Measurements from ENCODE around the gene TNFSF15.

Gene TNFSF15

GRCh38 chr9:114790521-114790920 is 15.3 kb downstream of the TNFSF15 start:
- no peak for ATAC-seq
- TF ChIP-seq ESRRG (CRISPR knock-in tag; IDR thresholded peaks at IDR 0.05): no peak
- TF ChIP-seq OSR1 (CRISPR knock-in tag; IDR thresholded peaks at IDR 0.05): no peak
- TF ChIP-seq ISL1 (CRISPR knock-in tag; IDR thresholded peaks at IDR 0.05): no peak
- no peak for TF ChIP-seq SNAI2 (CRISPR knock-in tag; IDR thresholded peaks at IDR 0.05)
- TF ChIP-seq ZFP3 (CRISPR knock-in tag; IDR thresholded peaks at IDR 0.05): no peak
- TF ChIP-seq ZNF70 (CRISPR knock-in tag; IDR thresholded peaks at IDR 0.05): no peak
- TF ChIP-seq RARB (CRISPR knock-in tag; IDR thresholded peaks at IDR 0.05): no peak
- no peak for TF ChIP-seq TOX (CRISPR knock-in tag; IDR thresholded peaks at IDR 0.05; ENCODE audit: borderline replicate concordance)
- no peak for TF ChIP-seq ARNTL (CRISPR knock-in tag; IDR thresholded peaks at IDR 0.05; ENCODE audit: borderline replicate concordance, low read depth)
- no peak for TF ChIP-seq POU6F1 (CRISPR knock-in tag; IDR thresholded peaks at IDR 0.05; ENCODE audit: borderline replicate concordance, low read depth)
- TF ChIP-seq ZNF565 (CRISPR knock-in tag; conservative IDR thresholded peaks at IDR 0.05; ENCODE audit: low read depth): no peak

- TF ChIP-seq POU6F1 (CRISPR knock-in tag; IDR thresholded peaks at IDR 0.05; ENCODE audit: borderline replicate concordance, low read depth) (no peak), CREB5 (CRISPR knock-in tag; IDR thresholded peaks at IDR 0.05; ENCODE audit: low read depth) (no peak), ZNF565 (CRISPR knock-in tag; conservative IDR thresholded peaks at IDR 0.05; ENCODE audit: low read depth) (no peak), PPARA (CRISPR knock-in tag; IDR thresholded peaks at IDR 0.05; ENCODE audit: borderline replicate concordance) (no peak), TOX (CRISPR knock-in tag; IDR thresholded peaks at IDR 0.05; ENCODE audit: borderline replicate concordance) (no peak)
- ATAC-seq: no peak
Observed at GRCh38 chr9:114789006-114789405, 16.8 kb downstream of the TNFSF15 start.

GRCh38 chr9:114787781-114788498 is 17.9 kb downstream of the TNFSF15 start:
- TF ChIP-seq SNAI2 (CRISPR knock-in tag; IDR thresholded peaks at IDR 0.05) (no peak), ZFP3 (CRISPR knock-in tag; IDR thresholded peaks at IDR 0.05) (no peak), ISL1 (CRISPR knock-in tag; IDR thresholded peaks at IDR 0.05) (no peak), ZNF565 (CRISPR knock-in tag; conservative IDR thresholded peaks at IDR 0.05; ENCODE audit: low read depth) (no peak), ESRRG (CRISPR knock-in tag; IDR thresholded peaks at IDR 0.05) (no peak), TSHZ2 (CRISPR knock-in tag; IDR thresholded peaks at IDR 0.05) (no peak), TOX (CRISPR knock-in tag; IDR thresholded peaks at IDR 0.05; ENCODE audit: borderline replicate concordance) (no peak), PATZ1 (CRISPR knock-in tag; IDR thresholded peaks at IDR 0.05; ENCODE audit: borderline replicate concordance) (no peak)
- ATAC-seq: no peak

GRCh38 chr9:114787214-114787613 is 18.6 kb downstream of the TNFSF15 start:
- no peak for ATAC-seq
- TF ChIP-seq ZFP30 (CRISPR knock-in tag; IDR thresholded peaks at IDR 0.05) (no peak), PPARA (CRISPR knock-in tag; IDR thresholded peaks at IDR 0.05; ENCODE audit: borderline replicate concordance) (no peak), ZFP3 (CRISPR knock-in tag; IDR thresholded peaks at IDR 0.05) (no peak), TCF4 (CRISPR knock-in tag; IDR thresholded peaks at IDR 0.05; ENCODE audit: borderline replicate concordance) (no peak), GLIS3 (CRISPR knock-in tag; IDR thresholded peaks at IDR 0.05) (no peak), RARB (CRISPR knock-in tag; IDR thresholded peaks at IDR 0.05) (no peak), ZC3H10 (CRISPR knock-in tag; IDR thresholded peaks at IDR 0.05) (no peak), ESRRG (CRISPR knock-in tag; IDR thresholded peaks at IDR 0.05) (no peak), BACH2 (CRISPR knock-in tag; IDR thresholded peaks at IDR 0.05; ENCODE audit: borderline replicate concordance) (no peak), CSDC2 (CRISPR knock-in tag; IDR thresholded peaks at IDR 0.05) (no peak), PATZ1 (CRISPR knock-in tag; IDR thresholded peaks at IDR 0.05; ENCODE audit: borderline replicate concordance) (no peak), OSR1 (CRISPR knock-in tag; IDR thresholded peaks at IDR 0.05) (no peak)

All from SK-N-SH treated with all-trans-retinoic acid at 6 μM for 48 hours (cell line).